GM21717 (cell line): ENCODE results near the gene RBM11.

Experiments
- ATAC-seq: cut with Tn5 transposase; IDR thresholded peaks from one replicate; pipeline ENCODE4 v1.9.1; 2021; ENCODE audit warnings: mild to moderate bottlenecking, moderate library complexity; ENCODE audit not compliant: unreplicated experiment

Gene RBM11

GRCh38 chr21:14267076-14267475 is 51.1 kb downstream of the RBM11 start:
- ATAC-seq, result no peak

GRCh38 chr21:14270631-14271030 is 54.7 kb downstream of the RBM11 start:
- ATAC-seq, result no peak

GRCh38 chr21:14271053-14271452 is 55.1 kb downstream of the RBM11 start:
- ATAC-seq, result no peak

- ATAC-seq, result no peak
Measured at GRCh38 chr21:14271641-14272040, 55.7 kb downstream of the RBM11 start.

GRCh38 chr21:14273736-14274538 is 58.0 kb downstream of the RBM11 start:
- ATAC-seq, result no peak

- no peak for ATAC-seq
Measured at GRCh38 chr21:14275702-14276205, 59.8 kb downstream of the RBM11 start.
